HG02623 (cell line): Measurements from ENCODE around the gene ATP6V0C.
"Not testable (repeated sequence)": the region's sequence is repeated elsewhere in the genome, so short reads cannot be mapped to it uniquely, and the experiment has no call there.

Experiments
- ATAC-seq: cut with Tn5 transposase; IDR thresholded peaks from one replicate; pipeline ENCODE4 v1.9.1; 2021; ENCODE audit warnings: moderate library complexity; ENCODE audit not compliant: unreplicated experiment

The ATP6V0C gene

GRCh38 chr16:2540912-2541311 is 27.2 kb downstream of the ATP6V0C start:
- ATAC-seq, result not testable (repeated sequence)

GRCh38 chr16:2541409-2541808 is 27.7 kb downstream of the ATP6V0C start:
- ATAC-seq, result not testable (repeated sequence)

GRCh38 chr16:2543771-2544170 is 30.0 kb downstream of the ATP6V0C start:
- not testable (repeated sequence) for ATAC-seq

GRCh38 chr16:2550283-2550878 is 36.6 kb downstream of the ATP6V0C start:
- ATAC-seq, result not testable (repeated sequence)

GRCh38 chr16:2551420-2551889 is 37.7 kb downstream of the ATP6V0C start:
- not testable (repeated sequence) for ATAC-seq

- not testable (repeated sequence) for ATAC-seq
Observed at GRCh38 chr16:2554709-2555425, 41.1 kb downstream of the ATP6V0C start.

- ATAC-seq, result not testable (repeated sequence)
Observed at GRCh38 chr16:2557150-2557549, 43.4 kb downstream of the ATP6V0C start.

- ATAC-seq, result not testable (repeated sequence)
Observed at GRCh38 chr16:2560131-2560797, 46.5 kb downstream of the ATP6V0C start.

GRCh38 chr16:2560798-2561133 is 47.0 kb downstream of the ATP6V0C start:
- ATAC-seq, result not testable (repeated sequence)

- ATAC-seq, result not testable (repeated sequence)
Observed at GRCh38 chr16:2567506-2567905, 53.8 kb downstream of the ATP6V0C start.

GRCh38 chr16:2568573-2568972 is 54.8 kb downstream of the ATP6V0C start:
- not testable (repeated sequence) for ATAC-seq
